ENCODE measurements around the gene RETREG1.

GRCh38 chr5:16480144-16480543, 136.7 kb downstream of the RETREG1 start:
- TF ChIP-seq POLR2A (IDR thresholded peaks at IDR 0.05) (no peak), CTCF (IDR thresholded peaks at IDR 0.05) (no peak)
